GM18909 (cell line): Measurements from ENCODE around the gene CPLANE1.

ENCODE experiments used
- ATAC-seq: cut with Tn5 transposase; IDR thresholded peaks from one replicate; pipeline ENCODE4 v1.9.1; 2021; ENCODE audit warnings: mild to moderate bottlenecking; ENCODE audit not compliant: unreplicated experiment, poor library complexity

The CPLANE1 gene

GRCh38 chr5:37077146-37077545 lies 172.0 kb downstream of the CPLANE1 start:
- no peak for ATAC-seq

- no peak for ATAC-seq
Observed at GRCh38 chr5:37075399-37075950, 173.7 kb downstream of the CPLANE1 start.

DNA sequence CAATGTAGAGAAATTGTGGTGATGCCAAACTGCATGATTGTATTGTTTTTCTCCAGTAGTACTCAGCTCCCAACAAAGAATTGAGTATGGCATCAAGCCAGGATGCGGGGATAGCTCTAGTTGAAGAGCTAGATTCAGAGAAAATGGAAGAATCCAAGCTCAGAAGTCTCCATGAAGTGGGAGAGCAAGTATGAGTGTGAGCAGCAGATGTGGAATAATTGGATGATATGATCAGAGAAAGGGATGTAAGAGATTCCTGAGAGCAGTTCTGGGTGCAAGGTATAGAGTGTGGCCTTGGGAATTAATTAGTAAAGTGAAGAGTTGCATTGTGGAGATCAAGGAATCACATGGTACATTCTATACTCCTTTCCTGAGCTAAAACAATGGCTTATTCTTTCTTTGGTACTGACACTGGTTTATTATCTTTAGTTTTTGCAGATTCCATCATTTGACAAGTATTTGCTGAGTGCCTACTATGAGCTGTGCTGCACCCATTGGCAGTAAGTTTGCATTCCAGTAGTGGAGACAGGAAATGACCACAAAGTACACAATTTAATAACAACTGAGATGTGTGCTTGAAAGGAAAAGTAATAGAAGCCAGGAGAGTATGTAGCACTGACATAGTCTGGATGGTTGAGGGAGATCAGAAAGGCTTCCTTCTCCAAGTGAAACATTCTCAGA lies 177.1 kb downstream of the CPLANE1 start:
- ATAC-seq, result no peak

- no peak for ATAC-seq
Observed at GRCh38 chr5:37071487-37071886, 177.7 kb downstream of the CPLANE1 start.

GRCh38 chr5:37064442-37064841 lies 184.7 kb downstream of the CPLANE1 start:
- no peak for ATAC-seq

DNA sequence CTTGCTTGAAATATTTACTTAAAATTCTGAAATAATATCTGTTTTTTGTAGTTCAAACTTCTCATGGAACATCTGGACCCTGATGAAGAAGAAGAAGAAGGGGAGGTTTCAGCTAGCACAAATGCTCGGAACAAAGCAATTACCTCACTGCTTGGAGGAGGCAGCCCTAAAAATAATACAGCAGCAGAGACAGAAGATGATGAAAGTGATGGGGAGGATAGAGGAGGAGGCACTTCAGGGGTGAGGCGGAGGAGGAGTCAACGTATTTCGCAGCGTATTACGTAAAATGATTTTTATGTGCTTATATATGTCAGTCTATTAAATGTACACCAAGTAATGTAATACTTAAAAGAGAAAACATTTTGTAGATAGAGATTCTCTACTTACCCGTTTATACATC lies 185.4 kb downstream of the CPLANE1 start:
- ATAC-seq, result no peak

- ATAC-seq, result no peak
Observed at GRCh38 chr5:37060030-37060429, 189.1 kb downstream of the CPLANE1 start.

GRCh38 chr5:37056762-37057161 lies 192.4 kb downstream of the CPLANE1 start:
- ATAC-seq, result no peak
